H1 (cell line): ENCODE measurements around the gene SPATA32. TPM values are rescaled to one million over a fixed set of nuclear protein-coding genes. Genes with fewer than 3 reads are reported as not detected.

ENCODE experiments used
- CTCF ChIA-PET: fragments of 300-600 bp; sonication (Branson Sonifier 250); formaldehyde crosslinking; loops from one replicate; lab custom pipeline; 2021; ENCODE audit not compliant: partially characterized antibody; lab: Charles Lee
- POLR2A ChIA-PET: fragments of 300-600 bp; sonication (Branson Sonifier 250); formaldehyde crosslinking; loops from one replicate; lab custom pipeline; 2021; ENCODE audit warnings: inconsistent platforms; ENCODE audit not compliant: partially characterized antibody; lab: Charles Lee
- DNase-seq, 2 experiments: peaks; one replicate each; pipeline versions ENCODE4 v3.0.0 to v3.0.0-alpha.2; 2010 to 2022; ENCODE audit warnings: low spot score in 2 of 2, low read depth in 1 of 2, mixed read lengths in 1 of 2
- FAIRE-seq: peaks from 2 replicates; lab custom pipeline; 2011; peaks lifted over from hg19 to GRCh38; lab: Jason Lieb, UNC
- H2AFZ ChIP-seq: 2 replicates; pipeline ENCODE4 v1.8.1; 2012; ENCODE audit warnings: low read length, inconsistent platforms
- H2AK5ac ChIP-seq: 2 replicates; pipeline ENCODE4 v1.6.1; 2013; ENCODE audit warnings: low read depth, low read length
- H2BK120ac ChIP-seq: replicated peaks from 2 replicates; pipeline ENCODE3; 2013; ENCODE audit warnings: low read depth, low read length, inconsistent platforms
- H2BK12ac ChIP-seq: 2 replicates; pipeline ENCODE4 v1.6.1; 2013; ENCODE audit warnings: low read depth, low read length
- H2BK15ac ChIP-seq: 2 replicates; pipeline ENCODE4 v1.6.1; 2013; ENCODE audit warnings: low read length
- H2BK20ac ChIP-seq: 2 replicates; pipeline ENCODE4 v1.6.1; 2013; ENCODE audit warnings: low read length
- H2BK5ac ChIP-seq: 2 replicates; pipeline ENCODE4 v1.6.1; 2013; ENCODE audit warnings: low read depth, low read length
- H3K14ac ChIP-seq: 2 replicates; pipeline ENCODE4 v1.6.1; 2013; ENCODE audit warnings: inconsistent platforms; ENCODE audit not compliant: insufficient read length
- H3K18ac ChIP-seq: 2 replicates; pipeline ENCODE4 v1.6.1; 2013; ENCODE audit warnings: low read length; ENCODE audit errors: extremely low read depth
- H3K23ac ChIP-seq: 2 replicates; pipeline ENCODE4 v1.6.1; 2013; ENCODE audit warnings: inconsistent platforms; ENCODE audit not compliant: insufficient read length
- H3K23me2 ChIP-seq: 2 replicates; pipeline ENCODE4 v1.6.1; 2013; ENCODE audit warnings: low read depth, low read length
- H3K27ac ChIP-seq: 2 replicates; pipeline ENCODE4 v1.6.1; 2011; ENCODE audit warnings: low read depth, low read length, inconsistent platforms
- H3K27me3 ChIP-seq, 4 experiments: replicated peaks in 1 of 4; 1 replicate in 1 of 4; 2 replicates in 3 of 4; pipeline versions ENCODE4 v1.6.1 to v1.8.1; 2011 to 2013; ENCODE audit warnings: low read length in 3 of 4, mild to moderate bottlenecking in 3 of 4, inconsistent platforms in 2 of 4, mixed read lengths in 2 of 4, moderate library complexity in 1 of 4; ENCODE audit not compliant: control insufficient read depth in 3 of 4, insufficient read depth in 3 of 4; ENCODE audit errors: extremely low read depth in 1 of 4
- H3K36me3 ChIP-seq, 4 experiments: 2 replicates each; pipeline versions ENCODE4 v1.6.1 to v1.8.1; 2011 to 2013; ENCODE audit warnings: mild to moderate bottlenecking in 4 of 4, low read length in 3 of 4, moderate library complexity in 2 of 4, control low read depth in 1 of 4, inconsistent platforms in 1 of 4; ENCODE audit not compliant: insufficient read depth in 4 of 4, control insufficient read depth in 2 of 4
- H3K4ac ChIP-seq: replicated peaks from 2 replicates; pipeline ENCODE3; 2013; ENCODE audit warnings: low read length, low read depth, mixed read lengths, inconsistent platforms; ENCODE audit not compliant: insufficient read length
- H3K4me1 ChIP-seq, 4 experiments: replicated peaks in 1 of 4; 1 replicate in 1 of 4; 2 replicates in 3 of 4; pipeline versions ENCODE4 v1.6.1 to v1.8.1; 2011 to 2013; ENCODE audit warnings: low read length in 3 of 4, inconsistent platforms in 2 of 4, mixed read lengths in 1 of 4; ENCODE audit not compliant: insufficient read depth in 4 of 4, control insufficient read depth in 3 of 4
- H3K4me2 ChIP-seq, 2 experiments: 2 replicates each; pipeline versions ENCODE4 v1.6.1 to v1.8.1; 2011 to 2013; ENCODE audit warnings: low read depth in 2 of 2, low read length in 2 of 2, control low read depth in 1 of 2, inconsistent platforms in 1 of 2, mild to moderate bottlenecking in 1 of 2; ENCODE audit not compliant: insufficient read depth in 1 of 2
- H3K4me3 ChIP-seq, 4 experiments: fragments of 200-600, 300-600 bp in 1 of 4; sonication (generic), shearing (Covaris generic), sonication (Bioruptor Twin) in 1 of 4; 2 replicates each; pipeline versions ENCODE4 v1.5.1 to v1.8.1; 2011 to 2016; ENCODE audit warnings: low read length in 4 of 4, low read depth in 3 of 4, control low read depth in 2 of 4, inconsistent platforms in 2 of 4, mild to moderate bottlenecking in 2 of 4, mixed read lengths in 1 of 4, moderate library complexity in 1 of 4; ENCODE audit not compliant: insufficient read depth in 2 of 4; ENCODE audit errors: extremely low read depth in 1 of 4
- H3K56ac ChIP-seq: replicated peaks from 2 replicates; pipeline ENCODE3; 2013; ENCODE audit warnings: low read depth, mild to moderate bottlenecking, mixed read lengths, low read length, inconsistent platforms; ENCODE audit not compliant: insufficient read length
- H3K79me1 ChIP-seq: 2 replicates; pipeline ENCODE4 v1.6.1; 2013; ENCODE audit warnings: low read depth, low read length, control low read depth
- H3K79me2 ChIP-seq, 2 experiments: 2 replicates each; pipeline versions ENCODE4 v1.6.1 to v1.8.1; 2012 to 2013; ENCODE audit warnings: low read length in 2 of 2, mild to moderate bottlenecking in 2 of 2, inconsistent platforms in 1 of 2; ENCODE audit not compliant: insufficient read depth in 2 of 2, control insufficient read depth in 1 of 2
- H3K9ac ChIP-seq, 4 experiments: replicated peaks in 1 of 4; 1 replicate in 1 of 4; 2 replicates in 3 of 4; pipeline versions ENCODE4 v1.6.1 to v1.8.1; 2011 to 2013; ENCODE audit warnings: low read depth in 3 of 4, low read length in 3 of 4, control low read depth in 2 of 4, mild to moderate bottlenecking in 2 of 4, moderate library complexity in 2 of 4, inconsistent platforms in 1 of 4; ENCODE audit errors: extremely low read depth in 1 of 4
- H3K9me3 ChIP-seq, 2 experiments: 2 replicates each; pipeline versions ENCODE4 v1.6.1 to v1.8.1; 2012 to 2013; ENCODE audit warnings: mild to moderate bottlenecking in 2 of 2, moderate library complexity in 2 of 2, control low read depth in 1 of 2, inconsistent platforms in 1 of 2, low read depth in 1 of 2, low read length in 1 of 2, mixed read lengths in 1 of 2; ENCODE audit not compliant: insufficient read depth in 2 of 2
- H4K20me1 ChIP-seq, 2 experiments: replicated peaks in 1 of 2; 2 replicates each; pipeline versions ENCODE3 to v1.8.1; 2011 to 2013; ENCODE audit warnings: inconsistent platforms in 2 of 2, low read length in 2 of 2, mild to moderate bottlenecking in 1 of 2; ENCODE audit not compliant: insufficient read depth in 2 of 2, control insufficient read depth in 1 of 2
- H4K5ac ChIP-seq: 2 replicates; pipeline ENCODE4 v1.6.1; 2013; ENCODE audit warnings: low read length, low read depth, mixed read lengths, inconsistent platforms; ENCODE audit not compliant: insufficient read length
- H4K8ac ChIP-seq: 2 replicates; pipeline ENCODE4 v1.8.0; 2013; ENCODE audit warnings: mild to moderate bottlenecking, moderate library complexity, low read length, inconsistent platforms; ENCODE audit not compliant: insufficient read depth; ENCODE audit errors: extremely low read depth
- H4K91ac ChIP-seq: replicated peaks from 2 replicates; pipeline ENCODE3; 2013; ENCODE audit warnings: low read length, mixed read lengths, inconsistent platforms; ENCODE audit not compliant: insufficient read length
- BCL11A ChIP-seq, 2 experiments: IDR thresholded peaks; one replicate each; pipeline ENCODE4 v1.6.1; 2011; ENCODE audit warnings: low read depth in 2 of 2, low read length in 2 of 2, mild to moderate bottlenecking in 2 of 2
- BRCA1 ChIP-seq: IDR thresholded peaks from 2 replicates; pipeline ENCODE4 v1.6.1; 2012; ENCODE audit warnings: low read depth, low read length, improper control_type of control experiment
- CEBPB ChIP-seq: IDR thresholded peaks from 2 replicates; pipeline ENCODE4 v1.6.1; 2012; ENCODE audit warnings: low read depth, low read length
- CTBP2 ChIP-seq: IDR thresholded peaks from 2 replicates; pipeline ENCODE4 v1.7.0; 2011; ENCODE audit warnings: borderline replicate concordance, mild to moderate bottlenecking, moderate library complexity, mixed read lengths, low read length; ENCODE audit not compliant: insufficient read depth, insufficient read length
- KDM5A ChIP-seq: fragments of 200-600 bp; IDR thresholded peaks from 2 replicates; pipeline ENCODE4 v1.7.1; 2012; ENCODE audit warnings: mild to moderate bottlenecking, low read length, inconsistent platforms, mixed read lengths
- POLR2AphosphoS5 ChIP-seq: IDR thresholded peaks from 2 replicates; pipeline ENCODE4 v1.6.1; 2011; ENCODE audit warnings: low read depth, low read length
- POU5F1 ChIP-seq: IDR thresholded peaks from 2 replicates; pipeline ENCODE4 v1.6.1; 2011; ENCODE audit warnings: low read depth, mild to moderate bottlenecking, low read length, moderate library complexity
- RNF2 ChIP-seq: fragments of 200-900, 300-1000 bp; sonication (generic); IDR thresholded peaks from 2 replicates; pipeline ENCODE4 v1.7.1; 2016; ENCODE audit warnings: borderline replicate concordance, low read depth, mild to moderate bottlenecking, antibody characterized with exemption, low read length; ENCODE audit not compliant: poor library complexity, severe bottlenecking; ENCODE audit errors: missing control alignments
- RXRA ChIP-seq: IDR thresholded peaks from 2 replicates; pipeline ENCODE4 v1.6.1; 2011; ENCODE audit warnings: low read depth, mild to moderate bottlenecking, low read length, moderate library complexity; ENCODE audit not compliant: insufficient read depth
- SP4 ChIP-seq: IDR thresholded peaks from 2 replicates; pipeline ENCODE4 v1.6.1; 2012; ENCODE audit warnings: low read length, inconsistent platforms
- SUZ12 ChIP-seq: fragments of 200-600 bp; sonication (generic); IDR thresholded peaks from 2 replicates; pipeline ENCODE4 v1.6.1; 2012; ENCODE audit warnings: mild to moderate bottlenecking, inconsistent platforms, low read length, moderate library complexity, mixed read lengths
- WGBS, 2 experiments: shearing (Covaris generic) in 1 of 2; methylation state at CpG; one replicate each; pipeline versions ENCODE4 v1.1.6 to v1.1.7; 2013 to 2015; ENCODE audit warnings: low lambda C conversion rate in 2 of 2, mixed read lengths in 2 of 2, inconsistent platforms in 1 of 2, low coverage in 1 of 2, missing lambda C conversion rate in 1 of 2; ENCODE audit not compliant: insufficient replicate concordance in 2 of 2, insufficient coverage in 1 of 2, insufficient read length in 1 of 2; ENCODE audit errors: extremely low coverage in 1 of 2, missing lambda C conversion rate in 1 of 2; 5-methylcytosine and 5-hydroxymethylcytosine counted together
- polyA plus RNA-seq, 7 experiments: library from polyadenylated mRNA; depleted of rRNA in 3 of 7; stranded (reverse) in 5 of 7; unstranded in 2 of 7; fragments of >200 nt in 5 of 7; fragments of 200-250 nt in 2 of 7; gene quantifications; 1 replicate in 5 of 7; 2 replicates in 1 of 7; 4 replicates in 1 of 7; pipeline versions ENCODE4 v1.2.1 to v1.2.3, GENCODE V29; 2011 to 2013; ENCODE audit warnings: missing spikeins in 2 of 7, mixed read lengths in 2 of 7
- total RNA-seq: library from RNA; stranded (reverse); fragmentation: NEBNext Ultra II Directional; extraction: Animal tissue kit (Norgen Biotek cat#: 25700); gene quantifications from 2 replicates; pipeline ENCODE4 v1.2.1, GENCODE V29; 2021

Gene SPATA32
- total and polyA plus RNA-seq, 2 of the 8 experiments (the other 6 are each of a cell fraction or from before 2014, with no cell fraction given) = 0.24 TPM; not detected in 1

DNA sequence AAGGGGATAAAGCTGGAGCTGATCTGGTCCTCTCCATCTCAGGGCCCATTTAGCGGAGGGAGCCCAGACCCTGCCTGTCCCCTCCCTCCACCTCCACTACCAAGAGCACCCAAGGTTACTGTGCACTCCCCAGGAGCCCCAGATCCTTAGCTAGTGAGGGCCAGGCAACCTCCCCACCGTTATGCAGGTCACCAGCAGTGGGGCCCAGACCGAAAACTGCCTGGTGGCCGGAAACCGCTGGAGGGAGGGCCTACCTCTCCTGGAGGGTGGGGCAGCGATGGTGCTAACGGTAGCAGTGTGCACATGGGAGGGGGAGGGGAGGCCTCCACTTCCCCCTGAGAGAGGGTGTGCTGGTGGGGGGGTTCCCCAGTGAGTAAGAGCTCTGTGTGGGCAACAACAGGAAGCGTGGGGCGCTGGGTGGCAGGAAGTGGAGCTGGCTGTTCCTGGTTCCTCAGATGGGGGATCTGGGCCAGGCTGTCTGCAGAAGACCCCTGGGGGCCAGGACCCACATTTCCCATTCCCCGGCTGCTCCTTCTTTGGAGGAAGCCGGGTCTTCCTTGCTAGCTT is 35.8 kb downstream of the SPATA32 start:
- H3K4me2 ChIP-seq = no peak overlapping the region
- DNase-seq (no peak), FAIRE-seq (no peak)
- no peak overlapping the region; the same call in 1 of the 2 replicates for H2BK5ac ChIP-seq
- ChIA-PET POLR2A (interaction anchor here (0.6 to 2.0 kb wide), 5 partner anchors 10 to 145 kb away, joined by 3 to 17 read pairs (median 6); partner anchors contain the start of genes HEXIM1 and HEXIM2), CTCF (interaction anchor here (0.7 to 22.1 kb wide), 14 partner anchors 7 to 381 kb away, joined by 3 to 362 read pairs (median 4); partner anchors contain the start of gene ACBD4)
- no peak overlapping the region for H3K27ac ChIP-seq
- H3K18ac ChIP-seq = no peak overlapping the region; the same call in 1 of the 2 replicates
- no peaks in the 10 kb centered on the region for H3K36me3 ChIP-seq
- H2BK20ac ChIP-seq = no peak overlapping the region
- H2BK120ac ChIP-seq = no peak overlapping the region
- H3K9me3 ChIP-seq = no peaks in the 10 kb centered on the region
- peaks cover 5 to 34% (median 23%) of the 10 kb centered on the region in 4 experiments for H3K4me1 ChIP-seq
- no peaks in the 10 kb centered on the region for H3K79me2 ChIP-seq
- H2BK15ac ChIP-seq = no peak overlapping the region
- H3K79me1 ChIP-seq = no peaks in the 10 kb centered on the region
- H3K23ac ChIP-seq = no peak overlapping the region
- H2AK5ac ChIP-seq = no peak overlapping the region
- no peak overlapping the region for H3K4ac ChIP-seq
- peaks cover 5 to 26% (median 19%) of the 10 kb centered on the region in 4 experiments; a peak in 6 of 7 replicates for H3K27me3 ChIP-seq
- H4K8ac ChIP-seq = peak overlapping the region; percentile 71; the same call in 1 of the 2 replicates
- no peak overlapping the region for H3K56ac ChIP-seq
- H2AFZ ChIP-seq = no peak overlapping the region
- 78% methylated on average over 11 of the region's 11 CpGs; no CpG with 5 or more reads in 1 of the 2 experiments for WGBS, 2 experiments
- no peak overlapping the region for H3K14ac ChIP-seq
- H4K91ac ChIP-seq = no peak overlapping the region
- no peak overlapping the region for H3K4me3 ChIP-seq
- H3K9ac ChIP-seq = no peak overlapping the region
- no peak overlapping the region for H4K5ac ChIP-seq
- H4K20me1 ChIP-seq = no peaks in the 10 kb centered on the region
- no peak overlapping the region for H2BK12ac ChIP-seq
- peaks cover 7% of the 10 kb centered on the region; the same call in 1 of the 2 replicates for H3K23me2 ChIP-seq
- TF ChIP-seq RXRA (no peak), SP4 (no peak), CEBPB (no peak), POLR2AphosphoS5 (no peak), KDM5A (no peak), BRCA1 (no peak), RNF2 (no peak), SUZ12 (no peak), BCL11A (IDR thresholded peaks at IDR 0.05; ENCODE audit: low read depth in 2 of 2, low read length in 2 of 2) (no peak), CTBP2 (no peak), POU5F1 (no peak)
